Loucy (cell line): ENCODE results near the gene PREX1.

ENCODE experiments used
- EZH2phosphoT487 ChIP-seq: fragments of 200-600 bp; IDR thresholded peaks from 2 replicates; pipeline ENCODE4 v1.6.1; 2018; ENCODE audit warnings: antibody characterized with exemption, mild to moderate bottlenecking, moderate library complexity, borderline replicate concordance
- TF ChIP-seq, protein P1 (sequence below): fragments of 200-600 bp; sonication (generic); conservative IDR thresholded peaks from 2 replicates; pipeline ENCODE4 v1.5.1; 2014; ENCODE audit warnings: mild to moderate bottlenecking, antibody characterized with exemption, low read length

DNA sequence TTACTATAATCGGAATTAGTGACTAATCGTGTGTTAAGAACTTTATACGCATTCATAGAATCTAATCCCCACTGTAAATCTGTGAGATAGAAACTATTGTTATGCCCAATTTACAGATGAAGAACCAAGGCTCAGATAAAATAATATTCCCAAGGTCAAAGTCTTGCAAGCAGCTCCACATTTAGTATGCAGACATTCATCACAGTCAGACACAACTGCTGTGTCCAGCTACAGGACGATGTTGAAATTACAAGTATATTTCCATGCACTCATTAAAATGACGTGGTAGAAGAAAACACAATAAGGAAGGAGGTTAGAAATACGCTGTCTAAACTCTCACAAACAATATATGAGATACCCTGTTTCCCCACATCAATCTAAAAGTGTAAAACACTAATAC, 82.5 kb downstream of the PREX1 start:
- TF ChIP-seq, protein P1, sequence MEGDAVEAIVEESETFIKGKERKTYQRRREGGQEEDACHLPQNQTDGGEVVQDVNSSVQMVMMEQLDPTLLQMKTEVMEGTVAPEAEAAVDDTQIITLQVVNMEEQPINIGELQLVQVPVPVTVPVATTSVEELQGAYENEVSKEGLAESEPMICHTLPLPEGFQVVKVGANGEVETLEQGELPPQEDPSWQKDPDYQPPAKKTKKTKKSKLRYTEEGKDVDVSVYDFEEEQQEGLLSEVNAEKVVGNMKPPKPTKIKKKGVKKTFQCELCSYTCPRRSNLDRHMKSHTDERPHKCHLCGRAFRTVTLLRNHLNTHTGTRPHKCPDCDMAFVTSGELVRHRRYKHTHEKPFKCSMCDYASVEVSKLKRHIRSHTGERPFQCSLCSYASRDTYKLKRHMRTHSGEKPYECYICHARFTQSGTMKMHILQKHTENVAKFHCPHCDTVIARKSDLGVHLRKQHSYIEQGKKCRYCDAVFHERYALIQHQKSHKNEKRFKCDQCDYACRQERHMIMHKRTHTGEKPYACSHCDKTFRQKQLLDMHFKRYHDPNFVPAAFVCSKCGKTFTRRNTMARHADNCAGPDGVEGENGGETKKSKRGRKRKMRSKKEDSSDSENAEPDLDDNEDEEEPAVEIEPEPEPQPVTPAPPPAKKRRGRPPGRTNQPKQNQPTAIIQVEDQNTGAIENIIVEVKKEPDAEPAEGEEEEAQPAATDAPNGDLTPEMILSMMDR = no peak
- TF ChIP-seq EZH2phosphoT487 = no peak
